ENCODE data around the gene CHPF.

DNA sequence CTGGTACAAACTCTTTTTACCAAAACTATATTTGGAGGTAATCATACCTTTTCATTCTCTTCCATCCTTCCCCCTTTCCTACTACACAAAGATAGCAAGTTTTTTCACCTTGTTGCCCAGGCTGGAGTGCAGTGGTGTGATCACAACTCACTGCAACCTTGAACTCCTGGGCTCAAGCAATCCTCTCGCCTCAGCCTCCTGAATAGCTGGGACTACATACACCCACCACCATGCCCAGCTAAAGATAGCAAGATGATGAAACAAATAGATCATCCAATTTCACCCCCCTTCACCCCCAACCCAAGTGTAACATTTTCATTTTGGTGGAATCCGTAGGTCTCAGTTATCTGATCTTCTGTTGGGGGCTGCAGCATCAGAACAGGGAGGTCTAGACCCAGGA is 49.5 kb upstream of the CHPF start:
- TF ChIP-seq EZH2 (IDR thresholded peaks at IDR 0.05; ENCODE audit: insufficient read depth, poor library complexity, severe bottlenecking) (no peak), EZH2phosphoT487 (IDR thresholded peaks at IDR 0.05; ENCODE audit: insufficient read depth, low read depth) (no peak)
